ENCODE measurements around the gene LGALS3.
"Not testable (repeated sequence)": the region's sequence is repeated elsewhere in the genome, so short reads cannot be mapped to it uniquely, and the experiment has no call there.

Gene LGALS3

GRCh38 chr14:55129086-55129427, at the start of gene LGALS3:
Gene LGALS3, plus strand, starts transcription at chr14:55129252. Its CDS starts 8,122 bp downstream, at chr14:55137374.
- H3K9me3 ChIP-seq (ENCODE audit: control insufficient read depth, insufficient read depth, low read length) = no peaks in the 10 kb centered on the region
- H3K36me3 ChIP-seq (ENCODE audit: control insufficient read depth, insufficient read depth, low read length) = no peaks in the 10 kb centered on the region
- H3K4me3 ChIP-seq (ENCODE audit: low read length) = peak within 1 kb of the TSS; percentile 50
- WGBS (ENCODE audit: insufficient coverage, insufficient read length) = no CpG with 5 or more reads among the region's 50 CpGs
- no peak for DNase-seq (ENCODE audit: low read depth, low spot score)
- H3K4me1 ChIP-seq (ENCODE audit: control insufficient read depth, insufficient read depth, low read length) = no peaks in the 10 kb centered on the region
- H3K27ac ChIP-seq (ENCODE audit: low read length) = no peak within 1 kb of the TSS
- peaks cover 12% of the 10 kb centered on the region; the same call in 1 of the 2 replicates for H3K27me3 ChIP-seq (ENCODE audit: control insufficient read depth, insufficient read depth, low read length)

DNA sequence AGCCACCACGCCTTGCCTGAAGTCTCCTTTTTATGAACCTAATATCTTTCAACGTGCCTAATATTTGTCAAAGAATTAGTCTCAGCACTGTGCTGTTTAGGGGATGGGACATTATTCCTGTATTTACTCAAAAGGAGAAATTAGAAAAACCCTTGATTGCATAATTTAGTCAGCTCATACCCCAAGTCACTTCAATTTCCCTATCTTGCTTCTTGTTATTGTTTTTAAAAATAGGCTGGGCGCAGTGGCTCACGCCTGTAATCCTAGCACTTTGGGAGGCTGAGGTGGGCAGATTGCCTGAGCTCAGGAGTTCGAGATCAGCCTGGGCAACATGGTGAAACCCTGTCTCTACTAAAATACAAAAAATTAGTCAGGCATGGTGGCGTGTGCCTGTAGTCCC, 49.1 kb upstream of the LGALS3 start:
- not testable (repeated sequence) for DNase-seq (ENCODE audit: low read depth, low spot score); H3K27ac ChIP-seq (ENCODE audit: low read length); H3K4me1 ChIP-seq (ENCODE audit: control insufficient read depth, insufficient read depth, low read length); H3K4me3 ChIP-seq (ENCODE audit: low read length); H3K27me3 ChIP-seq (ENCODE audit: control insufficient read depth, insufficient read depth, low read length); H3K9me3 ChIP-seq (ENCODE audit: control insufficient read depth, insufficient read depth, low read length); H3K36me3 ChIP-seq (ENCODE audit: control insufficient read depth, insufficient read depth, low read length)
- no CpG with 5 or more reads among the region's 6 CpGs for WGBS (ENCODE audit: insufficient coverage, insufficient read length)

DNA sequence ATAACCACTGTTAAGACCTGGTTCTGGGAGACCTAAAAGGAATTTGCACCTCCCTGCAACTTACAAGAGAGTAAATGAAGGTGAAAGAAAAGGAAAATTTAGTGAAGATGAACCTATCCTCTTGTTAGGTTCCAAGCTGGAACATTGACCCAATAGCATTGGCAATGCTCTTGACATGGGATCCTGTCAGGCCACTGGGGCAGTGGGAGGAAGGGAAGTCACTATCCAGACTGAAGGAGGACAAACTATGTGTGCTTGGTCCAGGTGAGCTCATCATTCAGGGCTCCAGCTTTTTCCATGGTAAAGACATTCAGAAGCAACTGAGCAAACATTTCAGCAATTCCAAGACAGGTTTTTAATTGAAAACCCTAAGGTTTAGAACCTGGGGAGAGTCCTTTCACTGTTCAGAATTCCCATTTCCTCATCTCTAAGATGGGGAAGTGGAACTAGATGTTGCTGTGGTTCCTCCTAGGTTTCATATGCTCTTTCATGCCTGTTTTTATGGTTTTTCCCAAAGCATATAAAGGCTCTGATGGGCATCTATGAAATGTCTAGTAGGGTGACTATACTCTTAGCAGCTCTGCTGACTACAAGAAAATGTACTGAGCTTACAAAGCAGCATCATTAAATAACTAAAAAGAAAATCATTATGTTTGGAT, 44.5 kb upstream of the LGALS3 start:
- no peak overlapping the region for H3K4me3 ChIP-seq (ENCODE audit: low read length)

GRCh38 chr14:55085060-55085660, 43.9 kb upstream of the LGALS3 start:
- no peak for DNase-seq (ENCODE audit: low read depth, low spot score)

More for the DNA sequence above, 44.5 kb upstream of the LGALS3 start:
- Histone ChIP-seq H3K27me3 (ENCODE audit: control insufficient read depth, insufficient read depth, low read length) (no peaks in the 10 kb centered on the region), H3K36me3 (ENCODE audit: control insufficient read depth, insufficient read depth, low read length) (no peaks in the 10 kb centered on the region), H3K9me3 (ENCODE audit: control insufficient read depth, insufficient read depth, low read length) (no peaks in the 10 kb centered on the region), H3K4me1 (ENCODE audit: control insufficient read depth, insufficient read depth, low read length) (no peaks in the 10 kb centered on the region), H3K27ac (ENCODE audit: low read length) (no peak overlapping the region)
- no peak for DNase-seq (ENCODE audit: low read depth, low spot score)

DNA sequence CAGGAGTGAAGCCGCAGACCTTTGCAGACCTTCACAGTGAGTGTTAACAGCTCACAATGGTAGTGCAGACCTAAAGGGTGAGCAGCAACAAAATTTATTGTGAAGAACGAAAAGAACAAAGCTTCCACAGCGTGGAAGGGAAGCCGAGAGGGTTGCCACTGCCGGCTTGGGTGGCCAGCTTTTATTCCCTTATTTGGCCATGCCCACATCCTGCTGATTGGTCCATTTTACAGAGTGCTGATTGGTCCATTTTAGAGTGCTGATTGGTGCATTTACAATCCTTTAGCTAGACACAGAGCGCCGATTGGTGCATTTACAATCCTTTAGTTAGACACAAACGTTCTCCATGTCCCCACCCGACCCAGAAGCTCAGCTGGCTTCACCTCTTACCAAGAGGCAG, 42.1 kb upstream of the LGALS3 start:
- no peaks in the 10 kb centered on the region for H3K36me3 ChIP-seq (ENCODE audit: control insufficient read depth, insufficient read depth, low read length)
- no peak for DNase-seq (ENCODE audit: low read depth, low spot score)
- H3K27me3 ChIP-seq (ENCODE audit: control insufficient read depth, insufficient read depth, low read length) = no peaks in the 10 kb centered on the region
- H3K4me3 ChIP-seq (ENCODE audit: low read length) = no peak overlapping the region
- H3K9me3 ChIP-seq (ENCODE audit: control insufficient read depth, insufficient read depth, low read length) = no peaks in the 10 kb centered on the region
- WGBS (ENCODE audit: insufficient coverage, insufficient read length) = no CpG with 5 or more reads among the region's 9 CpGs
- no peak overlapping the region for H3K27ac ChIP-seq (ENCODE audit: low read length)
- no peaks in the 10 kb centered on the region for H3K4me1 ChIP-seq (ENCODE audit: control insufficient read depth, insufficient read depth, low read length)

More at GRCh38 chr14:55085060-55085660, 43.9 kb upstream of the LGALS3 start:
- Histone ChIP-seq H3K36me3 (ENCODE audit: control insufficient read depth, insufficient read depth, low read length) (no peaks in the 10 kb centered on the region), H3K4me3 (ENCODE audit: low read length) (no peak overlapping the region), H3K4me1 (ENCODE audit: control insufficient read depth, insufficient read depth, low read length) (no peaks in the 10 kb centered on the region), H3K9me3 (ENCODE audit: control insufficient read depth, insufficient read depth, low read length) (no peaks in the 10 kb centered on the region), H3K27me3 (ENCODE audit: control insufficient read depth, insufficient read depth, low read length) (no peaks in the 10 kb centered on the region), H3K27ac (ENCODE audit: low read length) (no peak overlapping the region)
- WGBS (ENCODE audit: insufficient coverage, insufficient read length) = no CpG with 5 or more reads among the region's 4 CpGs

GRCh38 chr14:55088356-55088755, 40.7 kb upstream of the LGALS3 start:
- Histone ChIP-seq H3K4me1 (ENCODE audit: control insufficient read depth, insufficient read depth, low read length) (no peaks in the 10 kb centered on the region), H3K36me3 (ENCODE audit: control insufficient read depth, insufficient read depth, low read length) (no peaks in the 10 kb centered on the region), H3K9me3 (ENCODE audit: control insufficient read depth, insufficient read depth, low read length) (no peaks in the 10 kb centered on the region), H3K4me3 (ENCODE audit: low read length) (no peak overlapping the region), H3K27me3 (ENCODE audit: control insufficient read depth, insufficient read depth, low read length) (no peaks in the 10 kb centered on the region), H3K27ac (ENCODE audit: low read length) (no peak overlapping the region)
- DNase-seq (ENCODE audit: low read depth, low spot score) = no peak

GRCh38 chr14:55092341-55092740, 36.7 kb upstream of the LGALS3 start:
- H3K36me3 ChIP-seq (ENCODE audit: control insufficient read depth, insufficient read depth, low read length) = no peaks in the 10 kb centered on the region
- no CpG with 5 or more reads among the region's 4 CpGs for WGBS (ENCODE audit: insufficient coverage, insufficient read length)
- no peaks in the 10 kb centered on the region for H3K27me3 ChIP-seq (ENCODE audit: control insufficient read depth, insufficient read depth, low read length)
- no peaks in the 10 kb centered on the region for H3K4me1 ChIP-seq (ENCODE audit: control insufficient read depth, insufficient read depth, low read length)
- DNase-seq (ENCODE audit: low read depth, low spot score) = no peak
- no peak overlapping the region for H3K4me3 ChIP-seq (ENCODE audit: low read length)
- H3K27ac ChIP-seq (ENCODE audit: low read length) = no peak overlapping the region
- no peaks in the 10 kb centered on the region for H3K9me3 ChIP-seq (ENCODE audit: control insufficient read depth, insufficient read depth, low read length)

DNA sequence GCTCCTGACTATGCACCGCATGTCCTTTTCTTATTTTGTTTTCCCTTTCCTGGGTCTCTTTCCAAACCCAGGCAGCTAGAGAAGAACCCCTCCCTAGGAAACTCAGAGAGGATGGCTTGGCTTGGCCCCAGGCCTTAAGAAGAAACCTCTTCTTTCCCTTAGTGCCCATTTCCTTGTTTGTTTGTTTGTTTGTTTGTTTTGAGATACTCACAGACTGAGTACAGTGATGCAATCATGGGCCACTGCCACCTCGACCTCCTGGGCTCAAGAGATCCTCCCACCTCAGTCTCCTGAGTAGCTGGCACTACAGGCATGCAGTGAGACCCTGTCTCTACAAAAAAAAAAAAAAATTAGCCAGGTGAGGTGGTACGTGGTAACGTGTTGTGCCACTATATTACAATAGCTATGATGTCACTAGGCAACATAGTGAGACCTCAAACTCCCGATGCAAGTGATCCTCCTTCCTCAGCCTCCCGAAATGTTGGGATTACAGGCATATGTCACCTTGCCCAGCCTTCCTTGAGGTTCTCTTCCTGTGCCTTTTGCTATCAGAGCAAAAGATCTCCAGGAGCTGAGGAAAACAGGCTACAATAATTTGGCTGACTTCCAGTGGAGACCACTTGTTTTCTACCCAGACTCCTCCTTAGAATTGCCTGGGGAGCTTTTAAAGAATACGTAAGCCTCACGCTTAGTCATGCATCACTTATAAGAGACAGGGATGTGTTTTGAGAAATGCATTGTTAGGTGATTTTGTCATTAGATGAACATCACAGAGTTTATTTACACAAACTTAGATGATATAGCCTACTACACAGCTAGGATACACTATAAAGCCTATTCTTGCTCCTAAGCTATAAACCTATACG, 34.5 kb upstream of the LGALS3 start:
- no peaks in the 10 kb centered on the region for H3K27me3 ChIP-seq (ENCODE audit: control insufficient read depth, insufficient read depth, low read length)
- no CpG with 5 or more reads among the region's 9 CpGs for WGBS (ENCODE audit: insufficient coverage, insufficient read length)
- H3K36me3 ChIP-seq (ENCODE audit: control insufficient read depth, insufficient read depth, low read length) = no peaks in the 10 kb centered on the region
- no peaks in the 10 kb centered on the region for H3K9me3 ChIP-seq (ENCODE audit: control insufficient read depth, insufficient read depth, low read length)
- H3K4me1 ChIP-seq (ENCODE audit: control insufficient read depth, insufficient read depth, low read length) = no peaks in the 10 kb centered on the region
- H3K27ac ChIP-seq (ENCODE audit: low read length) = no peak overlapping the region
- no peak overlapping the region for H3K4me3 ChIP-seq (ENCODE audit: low read length)
- DNase-seq (ENCODE audit: low read depth, low spot score) = no peak

DNA sequence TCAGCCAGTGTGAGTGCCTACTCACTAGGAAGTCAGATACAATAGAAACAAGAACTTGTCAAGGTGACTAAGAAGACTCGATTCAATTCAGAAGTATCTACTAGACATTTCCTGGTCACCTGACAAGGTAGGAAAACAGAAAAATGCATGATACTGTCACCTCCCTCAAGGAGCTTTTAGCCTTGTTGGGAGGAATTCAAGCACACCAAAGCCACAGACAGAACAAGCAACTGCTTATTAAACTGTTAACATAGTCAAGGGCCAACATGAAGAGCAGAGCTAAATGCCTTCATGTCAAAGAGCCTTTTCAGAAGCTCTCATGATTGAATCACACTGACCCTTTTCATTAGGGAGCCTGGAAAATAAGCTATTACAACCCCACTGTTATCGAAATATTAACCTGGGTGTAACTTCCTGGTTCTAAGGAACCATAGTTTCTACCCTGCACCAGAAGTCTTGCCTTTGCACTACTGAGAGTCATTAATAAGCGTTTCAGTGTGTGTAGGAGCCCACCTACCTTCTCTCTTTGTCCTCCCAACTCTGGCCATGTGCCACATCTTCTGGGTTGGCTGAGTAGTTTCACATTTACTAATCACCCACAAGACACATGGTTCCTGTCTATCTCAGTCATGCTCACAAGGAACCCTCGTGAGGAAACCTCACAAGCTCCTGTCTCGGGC, 31.0 kb upstream of the LGALS3 start:
- no peak for DNase-seq (ENCODE audit: low read depth, low spot score)
- H3K27ac ChIP-seq (ENCODE audit: low read length) = no peak overlapping the region
- H3K4me3 ChIP-seq (ENCODE audit: low read length) = no peak overlapping the region
- WGBS (ENCODE audit: insufficient coverage, insufficient read length) = no CpG with 5 or more reads among the region's 5 CpGs
- no peaks in the 10 kb centered on the region for H3K27me3 ChIP-seq (ENCODE audit: control insufficient read depth, insufficient read depth, low read length)
- H3K36me3 ChIP-seq (ENCODE audit: control insufficient read depth, insufficient read depth, low read length) = no peaks in the 10 kb centered on the region
- no peaks in the 10 kb centered on the region for H3K9me3 ChIP-seq (ENCODE audit: control insufficient read depth, insufficient read depth, low read length)
- peaks cover 4% of the 10 kb centered on the region for H3K4me1 ChIP-seq (ENCODE audit: control insufficient read depth, insufficient read depth, low read length)

DNA sequence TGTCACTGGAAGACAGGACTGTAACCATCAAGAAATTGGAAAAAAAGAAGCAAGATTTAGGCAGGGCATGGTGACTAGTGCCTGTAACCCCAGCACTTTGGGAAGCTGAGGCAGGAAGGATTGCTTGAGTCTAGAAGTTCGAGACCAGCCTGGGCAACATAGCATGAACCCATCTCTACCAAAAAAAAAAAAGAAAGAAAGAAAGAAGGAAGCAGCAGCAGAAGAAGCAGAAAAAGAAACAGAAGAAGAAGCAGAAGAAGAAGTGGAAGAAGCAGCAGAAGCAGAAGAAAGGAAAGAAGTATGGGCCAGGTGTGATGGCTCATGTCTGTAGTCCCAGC, 30.5 kb upstream of the LGALS3 start:
- no peaks in the 10 kb centered on the region for H3K9me3 ChIP-seq (ENCODE audit: control insufficient read depth, insufficient read depth, low read length)
- no peak overlapping the region for H3K27ac ChIP-seq (ENCODE audit: low read length)
- no CpG with 5 or more reads among the region's 1 CpG for WGBS (ENCODE audit: insufficient coverage, insufficient read length)
- no peaks in the 10 kb centered on the region for H3K27me3 ChIP-seq (ENCODE audit: control insufficient read depth, insufficient read depth, low read length)
- no peak for DNase-seq (ENCODE audit: low read depth, low spot score)
- no peaks in the 10 kb centered on the region for H3K36me3 ChIP-seq (ENCODE audit: control insufficient read depth, insufficient read depth, low read length)
- H3K4me1 ChIP-seq (ENCODE audit: control insufficient read depth, insufficient read depth, low read length) = peaks cover 6% of the 10 kb centered on the region
- no peak overlapping the region for H3K4me3 ChIP-seq (ENCODE audit: low read length)
